Gastrocnemius medialis (tissue), 4 donors: ENCODE results near the gene DDX27. TPM values are rescaled to one million over a fixed set of nuclear protein-coding genes. Genes with fewer than 3 reads are reported as not detected.

ENCODE experiments used
- ATAC-seq, 2 donors: fragments of 150-250 bp; one replicate each; pipeline ENCODE4 v1.9.1; 2016
- DNase-seq, 2 donors: peaks; one replicate each; pipeline ENCODE4 v3.0.0-alpha.2; 2019
- H3K27ac ChIP-seq, 4 donors: fragments of 200-600 bp; sonication (generic); 1 replicate in 1 of 4; 2 replicates in 3 of 4; pipeline ENCODE4 v1.5.1; 2016 to 2018; ENCODE audit warnings: mild to moderate bottlenecking in 2 of 4, moderate library complexity in 1 of 4
- H3K27me3 ChIP-seq, 3 donors: fragments of 200-600 bp; sonication (generic) in 2 of 3; 1 replicate in 1 of 3; 2 replicates in 2 of 3; pipeline versions ENCODE4 v1.5.1 to v1.6.0; 2016 to 2019; ENCODE audit warnings: mild to moderate bottlenecking in 1 of 3, moderate library complexity in 1 of 3
- H3K36me3 ChIP-seq, 2 donors: fragments of 200-600 bp; sonication (generic) in 1 of 2; one replicate each; pipeline ENCODE4 v1.5.1; 2017 to 2018
- H3K4me1 ChIP-seq, 2 donors: fragments of 200-600 bp; sonication (generic) in 1 of 2; one replicate each; pipeline ENCODE4 v1.5.1; 2016 to 2017; ENCODE audit warnings: mild to moderate bottlenecking in 2 of 2
- H3K4me3 ChIP-seq, 4 donors: fragments of 200-600 bp; sonication (generic) in 3 of 4; 1 replicate in 1 of 4; 2 replicates in 3 of 4; pipeline ENCODE4 v1.5.1; 2016 to 2019; ENCODE audit warnings: mild to moderate bottlenecking in 2 of 4
- H3K9me3 ChIP-seq, 3 donors: fragments of 200-600 bp; sonication (generic) in 2 of 3; 1 replicate in 1 of 3; 2 replicates in 2 of 3; pipeline ENCODE4 v1.5.1; 2016 to 2019
- CTCF ChIP-seq, 5 experiments: fragments of 450-650 bp in 3 of 5; fragments of 200-600 bp in 2 of 5; sonication (generic) in 2 of 5; IDR thresholded peaks in 4 of 5; conservative IDR thresholded peaks in 1 of 5; 1 replicate in 4 of 5; 2 replicates in 1 of 5; pipeline ENCODE4 v1.5.1; 2016 to 2019; ENCODE audit warnings: antibody characterized with exemption in 5 of 5, mild to moderate bottlenecking in 3 of 5, moderate library complexity in 3 of 5
- POLR2A ChIP-seq, 2 donors: fragments of 450-650 bp; IDR thresholded peaks; one replicate each; pipeline ENCODE4 v1.6.1; 2017; ENCODE audit warnings: antibody characterized with exemption in 2 of 2, mild to moderate bottlenecking in 2 of 2, moderate library complexity in 2 of 2
- in situ Hi-C, 4 donors: fragments of 200-750 bp; cut with MboI; loops; one replicate each; pipeline versions ENCODE4 v1.15.0 to v1.8.0; 2017; ENCODE audit warnings: low sequenced_read_pairs in 4 of 4
- intact Hi-C: fragments of 100-400 bp; cut with DNase I; formaldehyde crosslinking; loops from one replicate; pipeline ENCODE4 v1.15.1; 2023; ENCODE audit warnings: low total_unique reads
- total RNA-seq, 4 donors: library from RNA; depleted of rRNA; stranded (reverse); fragments of >200 nt; gene quantifications; one replicate each; pipeline versions ENCODE4 v1.1.0 to v1.2.3, GENCODE V29; 2016

Gene DDX27
- total RNA-seq, 4 donors from 2014 or later, result 12.6 to 39.7 (median 23.3) TPM

- Histone ChIP-seq H3K27me3 (no peaks in the 10 kb centered on the region), H3K9me3 (no peaks in the 10 kb centered on the region), H3K4me3 (no peak overlapping the region), H3K27ac (no peak overlapping the region), H3K36me3 (peaks cover 4 to 99% of the 10 kb centered on the region in 2 donors), H3K4me1 (no peaks in the 10 kb centered on the region)
- TF ChIP-seq POLR2A (IDR thresholded peaks at IDR 0.05) (no peak), CTCF (IDR thresholded peaks at IDR 0.05 in 4 of 5, conservative IDR thresholded peaks at IDR 0.05 in 1 of 5) (no peak)
- in situ Hi-C loops, result no loop called here
- ATAC-seq (no peak), DNase-seq (no peak)
- intact Hi-C loops, result no loop called here
Observed at GRCh38 chr20:49248879-49249665, 29.9 kb downstream of the DDX27 start.

GRCh38 chr20:49252556-49253350 is 33.5 kb downstream of the DDX27 start:
- intact Hi-C loops (no loop called here), in situ Hi-C loops (no loop called here)
- H3K4me3 ChIP-seq, result no peak overlapping the region
- H3K9me3 ChIP-seq, result no peaks in the 10 kb centered on the region
- no peak for DNase-seq
- no peak for ATAC-seq
- H3K36me3 ChIP-seq, result peaks cover 12 to 99% of the 10 kb centered on the region in 2 donors
- H3K4me1 ChIP-seq, result no peaks in the 10 kb centered on the region
- H3K27ac ChIP-seq, result no peak overlapping the region
- no peak for TF ChIP-seq CTCF (IDR thresholded peaks at IDR 0.05 in 4 of 5, conservative IDR thresholded peaks at IDR 0.05 in 1 of 5)
- TF ChIP-seq POLR2A (IDR thresholded peaks at IDR 0.05), result no peak
- H3K27me3 ChIP-seq, result no peaks in the 10 kb centered on the region

- peaks cover 8 to 98% of the 10 kb centered on the region in 2 donors for H3K36me3 ChIP-seq
- in situ Hi-C loops, result no loop called here
- no peak for TF ChIP-seq POLR2A (IDR thresholded peaks at IDR 0.05)
- no peak for TF ChIP-seq CTCF (IDR thresholded peaks at IDR 0.05 in 4 of 5, conservative IDR thresholded peaks at IDR 0.05 in 1 of 5)
- ATAC-seq (no peak), DNase-seq (no peak)
- no peak overlapping the region for H3K4me3 ChIP-seq
- H3K4me1 ChIP-seq, result no peaks in the 10 kb centered on the region
- no peaks in the 10 kb centered on the region for H3K9me3 ChIP-seq
- intact Hi-C loops, result no loop called here
- H3K27me3 ChIP-seq, result no peaks in the 10 kb centered on the region
- no peak overlapping the region for H3K27ac ChIP-seq
Observed at GRCh38 chr20:49256261-49256660, 37.0 kb downstream of the DDX27 start.

GRCh38 chr20:49259284-49259683 is 40.1 kb downstream of the DDX27 start:
- DNase-seq (no peak), ATAC-seq (no peak)
- no peaks in the 10 kb centered on the region for H3K4me1 ChIP-seq
- intact Hi-C loops (no loop called here), in situ Hi-C loops (no loop called here)
- H3K36me3 ChIP-seq, result peaks cover 8 to 99% of the 10 kb centered on the region in 2 donors
- H3K27me3 ChIP-seq, result no peaks in the 10 kb centered on the region
- H3K4me3 ChIP-seq, result no peak overlapping the region
- no peak for TF ChIP-seq POLR2A (IDR thresholded peaks at IDR 0.05)
- no peak for TF ChIP-seq CTCF (IDR thresholded peaks at IDR 0.05 in 4 of 5, conservative IDR thresholded peaks at IDR 0.05 in 1 of 5)
- H3K9me3 ChIP-seq, result no peaks in the 10 kb centered on the region
- H3K27ac ChIP-seq, result no peak overlapping the region
